ENCODE results near the gene KRTAP4-8.
"Not testable (repeated sequence)": the region's sequence is repeated elsewhere in the genome, so short reads cannot be mapped to it uniquely, and the experiment has no call there.

KRTAP4-8 gene

DNA sequence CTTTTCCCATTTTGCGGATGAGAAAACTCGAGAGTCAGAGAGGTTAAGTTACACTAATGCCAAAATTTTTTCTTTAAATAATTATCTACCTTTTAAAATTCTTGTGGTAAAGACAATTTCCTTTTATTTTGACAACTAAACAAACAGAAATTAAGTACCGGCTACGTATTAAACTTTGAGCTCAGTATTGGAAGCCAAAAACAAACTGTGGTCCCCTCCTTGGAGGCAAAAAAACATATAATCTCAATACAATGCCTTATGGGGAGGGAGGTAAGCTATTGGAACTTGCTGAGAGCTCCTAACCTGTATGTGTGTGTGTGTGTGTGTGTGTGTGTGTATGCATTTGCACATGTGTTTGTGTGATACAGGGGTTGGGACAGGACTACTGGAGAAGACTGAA lies 34.5 kb downstream of the KRTAP4-8 start:
- DNase-seq: no peak

DNA sequence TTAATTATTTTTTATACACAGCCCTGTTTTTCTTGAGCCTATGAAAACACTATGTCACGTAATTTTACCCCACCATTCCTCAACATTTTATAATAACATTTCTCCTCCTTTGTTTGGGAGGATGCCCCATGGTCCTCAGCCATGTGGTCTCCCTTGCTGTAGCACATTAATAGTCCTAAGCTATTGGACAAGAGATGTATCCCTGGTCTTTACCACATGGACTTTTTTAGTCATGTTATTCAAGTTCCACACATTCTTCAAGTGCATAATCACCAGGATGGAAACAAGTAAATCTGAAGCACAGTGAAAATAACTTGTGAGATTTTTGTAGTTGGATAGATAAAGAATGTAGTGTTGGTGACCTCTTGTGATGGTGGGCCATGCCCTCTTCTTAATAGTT lies 36.0 kb downstream of the KRTAP4-8 start:
- no peak for DNase-seq

DNA sequence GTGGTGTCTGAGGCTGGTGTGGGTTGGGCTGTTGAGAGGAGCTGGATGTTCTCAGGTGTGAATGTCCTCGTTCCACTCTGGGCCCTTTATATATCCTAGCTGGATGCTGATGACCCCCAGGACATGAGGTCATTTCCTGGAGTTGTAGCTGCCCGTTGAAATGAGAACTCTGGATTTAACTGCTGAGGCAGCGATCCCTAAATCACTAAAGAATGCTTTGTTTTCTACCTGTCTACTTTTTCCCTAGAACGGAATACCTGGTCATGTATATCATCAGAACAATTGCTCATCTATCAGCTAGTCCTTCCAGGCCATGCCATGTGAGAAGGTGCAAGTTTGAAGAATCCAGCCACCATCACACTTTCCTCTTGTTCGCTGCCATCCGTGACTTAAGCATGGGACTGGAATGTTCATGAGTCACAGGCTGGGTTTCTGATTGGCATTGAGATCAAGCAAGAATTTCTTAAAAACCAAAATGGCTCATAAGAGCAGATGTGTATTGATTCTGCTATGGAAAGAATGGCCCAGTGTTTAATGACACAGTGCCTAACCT lies 37.8 kb downstream of the KRTAP4-8 start, which contains the start of gene KRTAP2-3:
Gene KRTAP2-3 (minus strand): TSS at position 63 of the 553 bp plus-strand sequence. CDS start 64 bp downstream, outside the sequence.
- no peak for DNase-seq

DNA sequence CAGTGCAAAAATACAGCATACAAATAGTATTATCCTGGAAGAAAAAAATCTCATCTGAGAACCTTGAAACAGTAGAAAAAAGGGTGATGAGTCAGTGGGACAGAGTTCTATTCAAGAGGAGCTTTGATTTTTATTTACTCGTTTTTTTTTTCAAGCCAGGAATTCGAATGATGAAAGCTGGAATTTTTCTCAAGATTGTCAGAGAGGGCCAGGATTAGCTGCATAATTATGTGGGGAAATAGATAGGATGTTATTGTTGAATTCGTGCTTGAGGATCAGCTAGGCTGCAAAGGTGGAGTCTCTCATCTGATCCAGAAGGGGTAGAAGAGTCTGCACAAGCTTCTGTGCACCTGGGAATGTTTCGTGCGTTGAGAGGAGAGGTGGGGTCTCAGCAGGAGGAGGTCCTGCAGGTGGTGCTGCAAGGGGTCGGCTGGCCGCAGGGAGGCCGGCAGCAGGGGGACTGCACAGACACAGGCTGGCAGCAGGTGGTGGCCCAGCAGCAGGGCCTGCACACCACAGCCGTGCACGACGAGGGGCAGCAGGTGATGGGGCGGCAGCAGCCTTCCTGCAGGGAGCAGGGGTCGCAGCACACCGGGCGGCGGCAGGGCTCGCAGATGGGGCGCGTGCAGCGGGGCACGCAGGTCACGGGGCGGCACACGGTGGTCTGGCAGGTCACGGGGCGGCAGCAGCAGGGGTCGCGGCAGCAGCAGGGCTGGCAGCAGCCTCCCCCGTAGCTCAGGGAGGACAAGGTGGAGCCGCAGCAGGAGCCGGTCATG lies 38.5 kb downstream of the KRTAP4-8 start:
- DNase-seq: not testable (repeated sequence)

DNA sequence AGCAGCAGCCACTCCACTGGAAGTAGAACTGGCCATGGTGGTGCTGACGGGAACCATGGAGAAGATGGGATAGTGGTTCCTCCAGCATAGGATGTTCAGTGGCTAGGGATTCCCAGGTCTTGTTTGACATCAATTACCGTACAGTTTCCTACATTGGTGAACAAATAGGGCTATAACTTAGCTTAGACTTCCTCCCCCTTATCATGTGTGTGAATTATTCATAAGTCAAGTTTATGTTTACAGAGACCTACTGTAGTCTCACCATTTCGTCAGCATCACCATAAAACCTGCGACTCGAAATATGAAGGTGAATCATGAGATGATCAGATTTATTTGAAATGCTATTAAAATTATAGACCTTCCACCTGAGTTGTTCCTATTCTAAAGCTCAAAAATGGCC lies 39.2 kb downstream of the KRTAP4-8 start:
- no peak for DNase-seq

DNA sequence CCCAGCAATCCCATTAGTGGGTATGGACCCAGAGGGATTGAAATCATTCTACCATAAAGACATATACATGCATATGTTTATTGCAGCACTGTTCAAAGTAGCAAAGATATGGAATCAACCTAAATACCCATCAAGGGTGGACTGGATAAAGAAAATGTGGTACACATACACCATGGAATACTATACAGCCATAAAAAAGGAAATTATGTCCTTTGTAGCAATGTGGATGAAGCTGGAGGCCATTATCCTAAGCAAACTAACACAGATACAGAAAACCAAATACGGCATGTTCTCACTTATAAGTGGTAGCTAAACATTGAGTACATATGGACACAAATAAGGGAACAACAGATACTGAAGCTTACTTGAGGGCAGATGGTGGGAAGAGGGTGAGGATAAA lies 40.4 kb downstream of the KRTAP4-8 start:
- DNase-seq: no peak

DNA sequence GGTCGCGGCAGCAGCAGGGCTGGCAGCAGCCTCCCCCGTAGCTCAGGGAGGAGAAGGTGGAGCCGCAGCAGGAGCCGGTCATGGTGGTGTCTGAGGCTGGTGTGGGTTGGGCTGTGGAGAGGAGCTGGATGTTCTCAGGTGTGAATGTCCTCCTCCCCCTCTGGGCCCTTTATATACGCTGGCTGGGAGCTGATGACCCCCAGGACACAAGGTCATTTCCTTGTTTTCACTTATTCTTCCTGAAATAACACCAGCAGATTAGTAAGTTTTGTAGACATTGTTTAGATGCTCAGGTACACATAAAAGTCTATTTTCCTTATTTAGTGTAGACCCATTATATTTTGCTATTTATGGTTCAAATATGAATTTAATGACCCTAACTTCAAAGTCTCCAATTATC lies 42.8 kb downstream of the KRTAP4-8 start, which contains the start of gene KRTAP2-2:
Gene KRTAP2-2 (minus strand): TSS at position 101 of the 400 bp plus-strand sequence. CDS start 19 bp downstream, at position 82.
- DNase-seq: not testable (repeated sequence)

DNA sequence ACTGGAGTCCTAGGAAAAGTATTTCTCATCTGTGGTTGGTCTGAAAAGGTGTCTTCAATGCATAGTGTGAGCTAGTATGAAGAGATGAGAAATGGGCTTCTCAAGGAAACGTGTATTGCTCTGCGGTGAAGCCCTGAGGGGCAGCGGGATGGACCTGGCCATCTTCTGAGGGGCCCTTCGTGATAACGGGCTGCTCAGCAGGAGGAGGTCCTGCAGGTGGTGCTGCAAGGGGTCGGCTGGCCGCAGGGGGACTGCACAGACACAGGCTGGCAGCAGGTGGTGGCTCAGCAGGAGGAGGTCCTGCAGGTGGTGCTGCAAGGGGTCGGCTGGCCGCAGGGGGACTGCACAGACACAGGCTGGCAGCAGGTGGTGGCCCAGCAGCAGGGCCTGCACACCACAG lies 43.4 kb downstream of the KRTAP4-8 start:
- DNase-seq: not testable (repeated sequence)

DNA sequence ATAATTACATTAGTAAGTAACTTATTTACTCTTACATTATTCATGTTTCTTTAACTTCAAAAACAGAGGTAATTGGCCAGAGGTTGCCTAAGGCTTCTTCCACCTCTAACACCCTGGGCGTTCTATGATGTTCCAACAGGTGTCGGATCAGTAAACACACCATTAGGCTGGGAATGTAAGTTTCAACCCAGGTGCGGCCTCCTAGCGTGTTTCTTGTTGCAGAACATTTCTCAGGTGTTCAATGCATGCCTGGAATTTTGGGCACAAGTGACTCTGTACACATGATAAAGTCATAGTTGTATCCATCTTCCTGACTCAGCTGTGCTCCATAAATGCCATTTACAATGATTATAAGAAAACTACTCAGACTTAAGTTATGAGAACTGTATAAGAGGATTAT lies 43.9 kb downstream of the KRTAP4-8 start:
- no peak for DNase-seq

DNA sequence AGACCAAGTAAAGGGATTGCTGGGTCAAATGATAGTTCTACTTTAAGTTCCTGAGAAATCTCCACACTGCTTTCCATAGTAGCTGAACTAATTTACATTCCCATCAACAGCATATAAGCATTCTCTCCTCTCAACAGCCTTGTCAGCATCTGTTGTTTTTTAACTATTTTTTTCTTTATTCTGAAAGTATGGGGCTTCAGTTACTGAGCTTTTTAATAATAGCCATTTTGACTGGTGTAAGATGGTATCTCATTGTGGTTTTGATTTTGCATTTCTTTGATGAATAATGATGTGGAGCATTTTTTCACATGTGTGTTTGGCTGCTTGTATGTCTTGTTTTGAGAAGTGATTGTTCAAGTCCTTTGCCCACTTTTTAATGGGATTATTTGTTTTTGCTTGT lies 45.4 kb downstream of the KRTAP4-8 start:
- DNase-seq: no peak

DNA sequence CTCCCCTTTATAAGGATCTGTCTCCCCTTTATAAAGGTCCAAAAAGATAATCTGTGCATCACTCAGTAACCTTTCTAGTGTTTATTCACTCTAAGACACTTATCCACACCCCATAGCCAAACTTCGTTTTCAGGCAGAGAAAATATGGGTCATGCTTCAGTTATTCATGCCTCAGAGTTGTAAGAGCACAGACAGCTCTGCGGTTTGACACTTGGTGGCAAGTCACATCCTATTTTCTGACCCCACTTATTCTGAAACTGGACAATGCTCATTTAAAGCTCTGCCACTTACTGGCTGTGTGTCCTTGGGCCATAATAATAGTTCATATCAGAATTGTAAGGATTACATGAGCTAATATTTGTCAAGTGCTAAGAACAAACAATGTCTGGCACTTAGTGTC lies 48.8 kb downstream of the KRTAP4-8 start:
- no peak for DNase-seq

DNA sequence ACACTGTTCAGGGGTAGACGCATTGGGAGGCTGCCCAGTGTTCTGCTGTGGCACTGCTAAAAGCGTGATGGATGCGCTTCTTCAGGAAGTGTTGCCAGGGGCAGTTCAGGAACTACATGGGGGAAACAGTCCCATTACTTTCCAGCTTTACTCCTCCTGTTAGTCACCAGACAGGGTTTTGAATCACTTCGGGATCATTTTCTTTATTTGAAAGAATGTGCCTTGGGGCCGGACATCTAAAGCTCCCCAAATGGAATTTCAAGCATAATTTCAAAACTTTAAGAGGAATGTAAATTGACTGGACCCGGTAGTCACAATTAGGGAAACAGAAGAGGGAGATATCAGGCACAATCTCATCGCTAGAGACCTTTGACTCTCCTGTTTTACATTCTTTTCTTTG lies 49.5 kb downstream of the KRTAP4-8 start:
- no peak for DNase-seq

Data from activated effector memory CD4-positive, alpha-beta T cell treated with anti-CD3 and anti-CD28 coated beads, Interleukin-2, amount 50 U/mL, for 16 hours (primary cell).